Right ventricle myocardium inferior (tissue), 1 donor: ENCODE measurements around the gene MTMR11. TPM values are rescaled to one million over a fixed set of nuclear protein-coding genes. Genes with fewer than 3 reads are reported as not detected.
"Not testable (repeated sequence)": the region's sequence is repeated elsewhere in the genome, so short reads cannot be mapped to it uniquely, and the experiment has no call there.

ENCODE experiments used
- ATAC-seq: fragments of 200-7000 bp; cut with Tn5 transposase; one replicate; pipeline ENCODE4 v1.9.1; 2020; ENCODE audit warnings: mild to moderate bottlenecking, moderate library complexity
- DNase-seq: peaks from one replicate; pipeline ENCODE4 v3.0.0; 2021; ENCODE audit errors: missing footprints
- intact Hi-C: fragments of 100-400 bp; cut with DNase I; formaldehyde crosslinking; loops from one replicate; pipeline ENCODE4 v1.11.0; 2022
- long read RNA-seq: library from polyadenylated mRNA; unstranded; transcript quantifications from one replicate; pipeline ENCODE4 v2.0.0, GENCODE V29; 2021
- total RNA-seq: library from RNA; stranded (reverse); fragmentation: NEBNext Ultra II Directional; extraction: Animal tissue kit (Norgen Biotek cat#: 25700); gene quantifications from one replicate; pipeline ENCODE4 v1.2.1, GENCODE V29; 2021
- donor health status: DM: no; HTN: yes; CAD: no; lungs with severe emphysema.

MTMR11 gene
- total RNA-seq = 3.5 TPM
- long read RNA-seq, partial matches to known transcripts = 1 of 1 reads
- long read RNA-seq, other reads (novel, unspliced or antisense) = 0 of 1 reads

- ATAC-seq (peak; percentile 29), DNase-seq (no peak)
- intact Hi-C loops = no loop called here
These were observed at the start of gene MTMR11 for GRCh38 chr1:149936170-149936991. MTMR11 (minus strand) TSS chr1:149936879; CDS start chr1:149936647, 232 bp downstream.

- intact Hi-C loops = no loop called here
- no peak for ATAC-seq
- DNase-seq = no peak
These were observed 43.4 kb upstream of the MTMR11 start for GRCh38 chr1:149979972-149980540.

- no peak for ATAC-seq
- intact Hi-C loops = no loop called here
These were observed 42.7 kb upstream of the MTMR11 start for GRCh38 chr1:149979245-149979971.

GRCh38 chr1:149978547-149979023, 41.9 kb upstream of the MTMR11 start:
- intact Hi-C loops = no loop called here
- no peak for ATAC-seq
- no peak for DNase-seq

More at GRCh38 chr1:149979245-149979971, 42.7 kb upstream of the MTMR11 start:
- no peak for DNase-seq

- ATAC-seq (no peak), DNase-seq (no peak)
- intact Hi-C loops = no loop called here
These were observed 40.7 kb upstream of the MTMR11 start for GRCh38 chr1:149977345-149977744.

GRCh38 chr1:149972547-149972946, 35.9 kb upstream of the MTMR11 start:
- ATAC-seq (no peak), DNase-seq (no peak)
- intact Hi-C loops = no loop called here

- intact Hi-C loops = no loop called here
- no peak for ATAC-seq
- DNase-seq = no peak
These were observed 31.0 kb upstream of the MTMR11 start for GRCh38 chr1:149967646-149968045.

GRCh38 chr1:149967041-149967440, 30.4 kb upstream of the MTMR11 start:
- DNase-seq = no peak
- intact Hi-C loops = no loop called here
- no peak for ATAC-seq

- no peak for DNase-seq
- no peak for ATAC-seq
- intact Hi-C loops = no loop called here
These were observed 29.7 kb upstream of the MTMR11 start for GRCh38 chr1:149966405-149966804.

GRCh38 chr1:149965440-149965839, 28.8 kb upstream of the MTMR11 start:
- ATAC-seq (no peak), DNase-seq (no peak)
- intact Hi-C loops = no loop called here

- intact Hi-C loops = loop anchor here (2.0 to 5.0 kb wide), 3 partner anchors 49 to 224 kb away; partner anchors contain the start of gene OTUD7B
- DNase-seq = no peak
- peak; percentile 33 for ATAC-seq
These were observed 26.7 kb upstream of the MTMR11 start for GRCh38 chr1:149963358-149963757.

- no peak for ATAC-seq
- intact Hi-C loops = loop anchor here (1.0 to 5.0 kb wide), 4 partner anchors 50 to 225 kb away; partner anchors contain the start of gene OTUD7B
- no peak for DNase-seq
These were observed 26.1 kb upstream of the MTMR11 start for GRCh38 chr1:149962736-149963135.

GRCh38 chr1:149962039-149962647, 25.5 kb upstream of the MTMR11 start:
- DNase-seq (peak; percentile 55), ATAC-seq (peak; percentile 82)
- intact Hi-C loops = loop anchor here (1.0 to 5.0 kb wide), 4 partner anchors 50 to 225 kb away; partner anchors contain the start of gene OTUD7B

GRCh38 chr1:149957548-149957947, 20.9 kb upstream of the MTMR11 start:
- DNase-seq = peak; percentile 54
- intact Hi-C loops, ATAC-seq: not testable (repeated sequence)

- intact Hi-C loops = no loop called here
- no peak for ATAC-seq
- no peak for DNase-seq
These were observed 13.2 kb upstream of the MTMR11 start for GRCh38 chr1:149949911-149950310.

GRCh38 chr1:149945206-149945605, 8.5 kb upstream of the MTMR11 start:
- no peak for DNase-seq
- intact Hi-C loops = no loop called here
- no peak for ATAC-seq

GRCh38 chr1:149942885-149943284, 6.2 kb upstream of the MTMR11 start:
- intact Hi-C loops = no loop called here
- DNase-seq (no peak), ATAC-seq (no peak)

- ATAC-seq (peak; percentile 45), DNase-seq (no peak)
- intact Hi-C loops = no loop called here
These were observed 5.5 kb upstream of the MTMR11 start for GRCh38 chr1:149942207-149942606.

GRCh38 chr1:149940427-149940826, 3.7 kb upstream of the MTMR11 start:
- DNase-seq (no peak), ATAC-seq (no peak)
- intact Hi-C loops = no loop called here
